GM12878 (cell line): Measurements from ENCODE around the gene ELMO2.

Source experiments
- CREB1 ChIP-seq: IDR thresholded peaks from 2 replicates; pipeline ENCODE4 v1.6.1; 2012; ENCODE audit warnings: low read depth, mild to moderate bottlenecking, inconsistent platforms
- CTCF ChIP-seq, 3 experiments: IDR thresholded peaks in 2 of 3; conservative IDR thresholded peaks in 1 of 3; 2 replicates each; pipeline ENCODE4 v1.5.1; 2011; ENCODE audit warnings: low read depth in 3 of 3, low read length in 3 of 3, mild to moderate bottlenecking in 3 of 3, control low read depth in 2 of 3, moderate library complexity in 2 of 3, inconsistent platforms in 1 of 3, mixed read lengths in 1 of 3; ENCODE audit not compliant: control insufficient read depth in 2 of 3, insufficient read depth in 1 of 3; ENCODE audit errors: extremely low read depth in 1 of 3
- FOXK2 ChIP-seq: fragments of 450-650 bp; IDR thresholded peaks from 2 replicates; pipeline ENCODE4 v1.6.1; 2017; ENCODE audit warnings: mild to moderate bottlenecking, moderate library complexity
- MLLT1 ChIP-seq: fragments of 450-650 bp; IDR thresholded peaks from 2 replicates; pipeline ENCODE4 v1.6.1; 2016; ENCODE audit warnings: mild to moderate bottlenecking
- MXI1 ChIP-seq: fragments of 150-350 bp; IDR thresholded peaks from 2 replicates; pipeline ENCODE4 v1.6.1; 2011; ENCODE audit warnings: low read depth, mild to moderate bottlenecking, inconsistent platforms, low read length, improper control_type of control experiment
- POLR2AphosphoS5 ChIP-seq: IDR thresholded peaks from 2 replicates; pipeline ENCODE4 v1.6.1; 2011; ENCODE audit warnings: mild to moderate bottlenecking, low read length, inconsistent platforms
- RAD51 ChIP-seq: fragments of 450-650 bp; IDR thresholded peaks from 2 replicates; pipeline ENCODE4 v1.6.1; 2016; ENCODE audit warnings: moderate library complexity, mild to moderate bottlenecking, inconsistent platforms
- RBBP5 ChIP-seq: fragments of 200-600 bp; sonication (generic); conservative IDR thresholded peaks from 2 replicates; pipeline ENCODE4 v1.6.1; 2016
- SP1 ChIP-seq: IDR thresholded peaks from one replicate; pipeline ENCODE4 v1.6.1; 2011; ENCODE audit warnings: low read depth, low read length

- no peak for TF ChIP-seq RBBP5
- no peak for TF ChIP-seq SP1
- TF ChIP-seq MXI1: no peak
- TF ChIP-seq MLLT1: no peak
- no peak for TF ChIP-seq FOXK2
- TF ChIP-seq CTCF (IDR thresholded peaks at IDR 0.05 in 2 of 3, conservative IDR thresholded peaks at IDR 0.05 in 1 of 3; ENCODE audit: control insufficient read depth in 2 of 3, extremely low read depth in 1 of 3, insufficient read depth in 1 of 3, low read depth in 3 of 3, low read length in 3 of 3): no peak
- no peak for TF ChIP-seq RAD51
- TF ChIP-seq POLR2AphosphoS5: no peak
- TF ChIP-seq CREB1: no peak
Measured at GRCh38 chr20:46416421-46416820, 10.0 kb upstream of the ELMO2 start.
